SK-N-SH (cell line): Measurements from ENCODE around the gene LRMDA. TPM values are rescaled to one million over a fixed set of nuclear protein-coding genes. Genes with fewer than 3 reads are reported as not detected.

ENCODE experiments used
- CTCF ChIA-PET: fragments of 300-600, 350-600 bp; formaldehyde crosslinking; extraction: SDS; loops from one replicate; lab custom pipeline; 2021; lab: Yijun Ruan, JAX
- POLR2A ChIA-PET: fragments of 350-600 bp; sonication (Branson Sonifier 250); formaldehyde crosslinking; extraction: SDS; loops from one replicate; lab custom pipeline; 2020; ENCODE audit warnings: antibody characterized with exemption, inconsistent platforms; lab: Yijun Ruan, JAX
- DNase-seq: peaks from one replicate; pipeline ENCODE4 v3.0.0; 2012
- H2AFZ ChIP-seq: fragments of 200-600 bp; sonication (generic); 2 replicates; pipeline ENCODE4 v1.8.1; 2016; ENCODE audit warnings: antibody characterized with exemption, mild to moderate bottlenecking, low read depth
- H3F3A ChIP-seq: fragments of 200-600 bp; sonication (generic); replicated peaks from 2 replicates; pipeline ENCODE3; 2016; ENCODE audit warnings: antibody characterized with exemption, mild to moderate bottlenecking; ENCODE audit not compliant: insufficient read depth
- H3K27ac ChIP-seq, 2 experiments: fragments of 200-500 bp in 1 of 2; fragments of 200-600 bp in 1 of 2; sonication (Bioruptor generic) in 1 of 2; sonication (generic), shearing (Covaris generic) in 1 of 2; 2 replicates each; pipeline versions ENCODE4 v1.5.1 to v1.6.1; 2014 to 2016; ENCODE audit warnings: low read depth in 2 of 2, inconsistent platforms in 1 of 2, low read length in 1 of 2, mild to moderate bottlenecking in 1 of 2, mixed read lengths in 1 of 2
- H3K27me3 ChIP-seq: fragments of 200-600 bp; sonication (generic), shearing (Covaris generic); 2 replicates; pipeline ENCODE4 v1.6.1; 2016; ENCODE audit warnings: mixed run types; ENCODE audit not compliant: insufficient read depth
- H3K36me3 ChIP-seq, 2 experiments: fragments of 200-500 bp in 1 of 2; fragments of 200-600 bp in 1 of 2; sonication (Bioruptor generic) in 1 of 2; sonication (generic) in 1 of 2; replicated peaks in 1 of 2; 2 replicates each; pipeline versions ENCODE3 to v1.5.1; 2014 to 2016; ENCODE audit warnings: low read length in 1 of 2, mild to moderate bottlenecking in 1 of 2; ENCODE audit not compliant: insufficient read depth in 2 of 2, control insufficient read depth in 1 of 2
- H3K4me1 ChIP-seq, 2 experiments: fragments of 200-500 bp in 1 of 2; fragments of 200-600 bp in 1 of 2; sonication (Bioruptor generic) in 1 of 2; sonication (generic), shearing (Covaris generic) in 1 of 2; 2 replicates each; pipeline versions ENCODE4 v1.5.1 to v1.6.1; 2014 to 2016; ENCODE audit warnings: low read depth in 1 of 2, low read length in 1 of 2, mixed run types in 1 of 2; ENCODE audit not compliant: insufficient read depth in 2 of 2, control insufficient read depth in 1 of 2
- H3K4me2 ChIP-seq: fragments of 200-600 bp; sonication (generic), shearing (Covaris generic); 2 replicates; pipeline ENCODE4 v1.6.1; 2017; ENCODE audit warnings: mixed run types
- H3K4me3 ChIP-seq, 2 experiments: fragments of 200-500 bp in 1 of 2; fragments of 200-600 bp in 1 of 2; sonication (Bioruptor generic) in 1 of 2; sonication (generic), shearing (Covaris generic) in 1 of 2; 2 replicates each; pipeline versions ENCODE4 v1.5.1 to v1.8.1; 2014 to 2016; ENCODE audit warnings: low read depth in 2 of 2, inconsistent platforms in 1 of 2, low read length in 1 of 2, mild to moderate bottlenecking in 1 of 2, mixed read lengths in 1 of 2, moderate library complexity in 1 of 2
- H3K79me2 ChIP-seq: fragments of 200-600 bp; sonication (generic); 2 replicates; pipeline ENCODE4 v1.8.1; 2017; ENCODE audit warnings: mild to moderate bottlenecking; ENCODE audit not compliant: insufficient read depth
- H3K9ac ChIP-seq: fragments of 200-600 bp; sonication (generic); 2 replicates; pipeline ENCODE4 v1.6.1; 2017; ENCODE audit warnings: mixed run types
- H3K9me2 ChIP-seq: fragments of 200-600 bp; sonication (generic); 2 replicates; pipeline ENCODE4 v1.6.1; 2017; ENCODE audit warnings: mixed run types
- H3K9me3 ChIP-seq: fragments of 200-600 bp; sonication (generic); 2 replicates; pipeline ENCODE4 v1.6.1; 2017; ENCODE audit warnings: mixed run types, mild to moderate bottlenecking, moderate library complexity
- H4K20me1 ChIP-seq: fragments of 200-600 bp; sonication (generic); 2 replicates; pipeline ENCODE4 v1.6.1; 2017; ENCODE audit warnings: mild to moderate bottlenecking, mixed run types; ENCODE audit not compliant: insufficient read depth
- CHD2 ChIP-seq: fragments of 150-350 bp; IDR thresholded peaks from 2 replicates; pipeline ENCODE4 v1.6.1; 2018; ENCODE audit warnings: low read length; ENCODE audit not compliant: partially characterized antibody
- ELF1 ChIP-seq: IDR thresholded peaks from 2 replicates; pipeline ENCODE4 v1.4.0; 2012
- EP300 ChIP-seq, 2 experiments: IDR thresholded peaks; 2 replicates each; pipeline versions ENCODE4 v1.4.0 to v1.6.1; 2012; ENCODE audit warnings: borderline replicate concordance in 1 of 2, low read depth in 1 of 2, low read length in 1 of 2
- FOXJ3 ChIP-seq: sonication (generic); formaldehyde crosslinking; IDR thresholded peaks from 2 replicates; pipeline ENCODE4 v1.5.1; 2020; ENCODE audit warnings: mild to moderate bottlenecking, missing genetic modification reagents
- FOXM1 ChIP-seq: IDR thresholded peaks from 2 replicates; pipeline ENCODE4 v1.4.0; 2012; ENCODE audit warnings: low read depth, mild to moderate bottlenecking
- GABPA ChIP-seq: IDR thresholded peaks from 2 replicates; pipeline ENCODE4 v1.4.0; 2012; ENCODE audit warnings: low read depth, mild to moderate bottlenecking
- GATA2 ChIP-seq: sonication (generic); formaldehyde crosslinking; IDR thresholded peaks from 2 replicates; pipeline ENCODE4 v1.5.0; 2020; ENCODE audit warnings: mild to moderate bottlenecking, missing genetic modification reagents
- IRF3 ChIP-seq: fragments of 150-350 bp; IDR thresholded peaks from 2 replicates; pipeline ENCODE4 v1.6.1; 2016; ENCODE audit warnings: mild to moderate bottlenecking, low read depth, low read length
- MXI1 ChIP-seq: IDR thresholded peaks from 2 replicates; pipeline ENCODE4 v1.6.1; 2012; ENCODE audit warnings: mild to moderate bottlenecking, low read depth, low read length, improper control_type of control experiment
- NRF1 ChIP-seq: IDR thresholded peaks from 2 replicates; pipeline ENCODE4 v1.6.1; 2012; ENCODE audit warnings: low read depth, mild to moderate bottlenecking, low read length
- POLR2AphosphoS5 ChIP-seq: IDR thresholded peaks from 2 replicates; pipeline ENCODE4 v1.6.1; 2012; ENCODE audit warnings: low read depth, low read length
- RCOR1 ChIP-seq: fragments of 150-350 bp; IDR thresholded peaks from 2 replicates; pipeline ENCODE4 v1.6.1; 2017; ENCODE audit warnings: antibody characterized with exemption, low read length
- RFX5 ChIP-seq: IDR thresholded peaks from 2 replicates; pipeline ENCODE4 v1.6.1; 2012; ENCODE audit warnings: mild to moderate bottlenecking, improper control_type of control experiment, low read length
- RXRA ChIP-seq: IDR thresholded peaks from 2 replicates; pipeline ENCODE4 v1.4.0; 2012; ENCODE audit warnings: low read depth, mild to moderate bottlenecking, borderline replicate concordance
- TAF1 ChIP-seq: IDR thresholded peaks from 2 replicates; pipeline ENCODE4 v1.6.1; 2012; ENCODE audit warnings: low read depth, mild to moderate bottlenecking, low read length, moderate library complexity, borderline replicate concordance
- TCF12 ChIP-seq: IDR thresholded peaks from 2 replicates; pipeline ENCODE4 v1.4.0; 2012
- TEAD4 ChIP-seq: IDR thresholded peaks from 2 replicates; pipeline ENCODE4 v1.4.0; 2012; ENCODE audit warnings: mild to moderate bottlenecking, borderline replicate concordance; ENCODE audit not compliant: insufficient read depth
- WGBS: methylation state at CpG from one replicate; pipeline ENCODE4 v1.1.6; 2017; ENCODE audit warnings: low lambda C conversion rate; 5-methylcytosine and 5-hydroxymethylcytosine counted together
- polyA plus RNA-seq, 3 experiments: library from polyadenylated mRNA; depleted of rRNA; stranded (reverse); fragments of >200 nt; gene quantifications; 2 replicates each; pipeline ENCODE4 v1.2.3, GENCODE V29; 2012
- TF ChIP-seq, protein P1 (sequence below): IDR thresholded peaks from 2 replicates; pipeline ENCODE4 v1.4.0; 2012; ENCODE audit warnings: low read depth, borderline replicate concordance
- TF ChIP-seq, protein P2 (sequence below): IDR thresholded peaks from 2 replicates; pipeline ENCODE4 v1.4.0; 2012; ENCODE audit warnings: low read depth, borderline replicate concordance
- TF ChIP-seq, protein P3 (sequence below): IDR thresholded peaks from 2 replicates; pipeline ENCODE4; 2012

The LRMDA gene
- polyA plus RNA-seq, 1 of the 3 experiments (the other 2 are of a cell fraction) = 0.95 TPM

DNA sequence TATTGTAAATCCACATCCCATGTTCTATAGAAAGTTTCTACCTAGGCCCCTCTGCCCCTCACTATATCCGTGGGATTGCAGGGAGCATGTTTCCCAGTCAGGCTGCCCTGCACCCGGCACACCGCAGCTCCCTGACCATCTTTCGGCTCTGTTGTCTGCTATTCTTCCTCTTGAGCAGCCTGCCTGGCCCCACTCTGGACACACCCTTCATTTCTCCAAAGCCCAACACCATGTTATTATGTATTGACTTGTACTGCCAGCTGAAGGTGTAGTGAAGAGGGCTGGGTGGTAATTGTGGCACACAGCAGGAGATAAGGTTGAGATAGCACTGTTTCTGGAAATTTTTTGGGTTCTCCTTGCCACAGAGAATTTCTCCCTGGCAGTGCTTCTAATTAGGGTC, 9.8 kb downstream of the LRMDA start:
- ChIA-PET POLR2A (no interaction called here), CTCF (interaction anchor here (0.5 kb wide), 1 partner anchor 1271 kb away, joined by 3 read pairs; no protein-coding TSS in a partner anchor)
- DNase-seq = no peak
- Histone ChIP-seq H3K9ac (no peak overlapping the region), H3K27me3 (no peaks in the 10 kb centered on the region), H3K4me1 (no peaks in the 10 kb centered on the region), H3K9me3 (peaks cover 5% of the 10 kb centered on the region; the same call in 1 of the 2 replicates), H2AFZ (no peak overlapping the region), H3K36me3 (no peaks in the 10 kb centered on the region), H3K27ac (no peak overlapping the region), H3K79me2 (no peaks in the 10 kb centered on the region), H4K20me1 (no peaks in the 10 kb centered on the region), H3K9me2 (no peaks in the 10 kb centered on the region), H3K4me3 (no peak overlapping the region), H3K4me2 (no peak overlapping the region), H3F3A (no peaks in the 10 kb centered on the region)
- TF ChIP-seq EP300 (IDR thresholded peaks at IDR 0.05; ENCODE audit: borderline replicate concordance in 1 of 2, low read depth in 1 of 2, low read length in 1 of 2) = no peak
- TF ChIP-seq POLR2AphosphoS5 = no peak
- TF ChIP-seq TEAD4 = no peak
- WGBS = 77% methylated on average over 4 of the region's 4 CpGs

GRCh38 chr10:75441682-75442081, 10.3 kb downstream of the LRMDA start:
- H4K20me1 ChIP-seq = no peaks in the 10 kb centered on the region
- H3K9me3 ChIP-seq = peaks cover 5% of the 10 kb centered on the region; the same call in 1 of the 2 replicates
- TF ChIP-seq RXRA = no peak
- TF ChIP-seq POLR2AphosphoS5 = no peak
- no peak for TF ChIP-seq GATA2
- TF ChIP-seq, protein P1, sequence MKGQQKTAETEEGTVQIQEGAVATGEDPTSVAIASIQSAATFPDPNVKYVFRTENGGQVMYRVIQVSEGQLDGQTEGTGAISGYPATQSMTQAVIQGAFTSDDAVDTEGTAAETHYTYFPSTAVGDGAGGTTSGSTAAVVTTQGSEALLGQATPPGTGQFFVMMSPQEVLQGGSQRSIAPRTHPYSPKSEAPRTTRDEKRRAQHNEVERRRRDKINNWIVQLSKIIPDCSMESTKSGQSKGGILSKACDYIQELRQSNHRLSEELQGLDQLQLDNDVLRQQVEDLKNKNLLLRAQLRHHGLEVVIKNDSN = no peak
- TF ChIP-seq CHD2 = no peak
- no peak for TF ChIP-seq TEAD4
- H3K27ac ChIP-seq = no peak overlapping the region
- H3K9me2 ChIP-seq = no peaks in the 10 kb centered on the region
- no peaks in the 10 kb centered on the region for H3K27me3 ChIP-seq
- H3K4me3 ChIP-seq = no peak overlapping the region
- H3F3A ChIP-seq = no peaks in the 10 kb centered on the region
- no peak for DNase-seq
- no peak overlapping the region for H3K9ac ChIP-seq
- H3K4me2 ChIP-seq = no peak overlapping the region
- no peaks in the 10 kb centered on the region for H3K36me3 ChIP-seq
- no peaks in the 10 kb centered on the region for H3K4me1 ChIP-seq
- no peak overlapping the region for H2AFZ ChIP-seq
- no peaks in the 10 kb centered on the region for H3K79me2 ChIP-seq
- CTCF ChIA-PET = no interaction called here
- POLR2A ChIA-PET = no interaction called here

DNA sequence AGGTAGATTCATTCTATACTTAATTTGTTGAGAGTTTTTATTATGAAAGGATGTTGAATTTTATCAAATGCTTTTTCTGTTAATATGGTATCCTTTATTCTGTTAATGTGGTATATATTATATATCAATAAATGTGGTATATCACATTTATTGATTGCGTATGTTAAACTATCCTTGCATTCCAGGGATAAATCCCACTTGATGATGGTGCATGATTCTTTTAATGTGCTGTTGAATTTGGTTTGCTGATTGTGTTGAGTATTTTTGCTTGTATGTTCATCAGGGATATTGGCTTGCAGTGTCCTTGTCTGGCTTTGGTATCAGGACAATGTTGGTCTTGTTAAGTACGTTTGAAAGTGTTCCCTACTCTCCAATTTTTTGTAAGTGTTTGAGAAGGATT, 11.9 kb downstream of the LRMDA start:
- no peak overlapping the region for H3K27ac ChIP-seq
- no peaks in the 10 kb centered on the region for H3K9me2 ChIP-seq
- H3K4me2 ChIP-seq = no peak overlapping the region
- CTCF ChIA-PET = no interaction called here
- no peak overlapping the region for H2AFZ ChIP-seq
- H3K4me1 ChIP-seq = no peaks in the 10 kb centered on the region
- H4K20me1 ChIP-seq = no peaks in the 10 kb centered on the region
- TF ChIP-seq, protein P2, sequence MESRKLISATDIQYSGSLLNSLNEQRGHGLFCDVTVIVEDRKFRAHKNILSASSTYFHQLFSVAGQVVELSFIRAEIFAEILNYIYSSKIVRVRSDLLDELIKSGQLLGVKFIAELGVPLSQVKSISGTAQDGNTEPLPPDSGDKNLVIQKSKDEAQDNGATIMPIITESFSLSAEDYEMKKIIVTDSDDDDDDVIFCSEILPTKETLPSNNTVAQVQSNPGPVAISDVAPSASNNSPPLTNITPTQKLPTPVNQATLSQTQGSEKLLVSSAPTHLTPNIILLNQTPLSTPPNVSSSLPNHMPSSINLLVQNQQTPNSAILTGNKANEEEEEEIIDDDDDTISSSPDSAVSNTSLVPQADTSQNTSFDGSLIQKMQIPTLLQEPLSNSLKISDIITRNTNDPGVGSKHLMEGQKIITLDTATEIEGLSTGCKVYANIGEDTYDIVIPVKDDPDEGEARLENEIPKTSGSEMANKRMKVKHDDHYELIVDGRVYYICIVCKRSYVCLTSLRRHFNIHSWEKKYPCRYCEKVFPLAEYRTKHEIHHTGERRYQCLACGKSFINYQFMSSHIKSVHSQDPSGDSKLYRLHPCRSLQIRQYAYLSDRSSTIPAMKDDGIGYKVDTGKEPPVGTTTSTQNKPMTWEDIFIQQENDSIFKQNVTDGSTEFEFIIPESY = no peak
- no peak for TF ChIP-seq TAF1
- no peak for TF ChIP-seq MXI1
- TF ChIP-seq, protein P3, sequence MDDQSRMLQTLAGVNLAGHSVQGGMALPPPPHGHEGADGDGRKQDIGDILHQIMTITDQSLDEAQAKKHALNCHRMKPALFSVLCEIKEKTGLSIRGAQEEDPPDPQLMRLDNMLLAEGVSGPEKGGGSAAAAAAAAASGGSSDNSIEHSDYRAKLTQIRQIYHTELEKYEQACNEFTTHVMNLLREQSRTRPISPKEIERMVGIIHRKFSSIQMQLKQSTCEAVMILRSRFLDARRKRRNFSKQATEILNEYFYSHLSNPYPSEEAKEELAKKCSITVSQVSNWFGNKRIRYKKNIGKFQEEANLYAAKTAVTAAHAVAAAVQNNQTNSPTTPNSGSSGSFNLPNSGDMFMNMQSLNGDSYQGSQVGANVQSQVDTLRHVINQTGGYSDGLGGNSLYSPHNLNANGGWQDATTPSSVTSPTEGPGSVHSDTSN = no peak
- no peak for TF ChIP-seq FOXM1
- TF ChIP-seq FOXJ3 (CRISPR knock-in tag) = no peak
- no peak for TF ChIP-seq NRF1
- no peak for TF ChIP-seq GABPA
- no peak for TF ChIP-seq RCOR1
- TF ChIP-seq RFX5 = no peak
- no peak for TF ChIP-seq IRF3
- no peak for TF ChIP-seq ELF1
- TF ChIP-seq TCF12 = no peak
- peaks cover 5% of the 10 kb centered on the region; the same call in 1 of the 2 replicates for H3K9me3 ChIP-seq
- WGBS = 62% methylated on average over 2 of the region's 2 CpGs
- H3K36me3 ChIP-seq = no peaks in the 10 kb centered on the region
- POLR2A ChIA-PET = no interaction called here
- H3K79me2 ChIP-seq = no peaks in the 10 kb centered on the region
- no peak for DNase-seq
- H3K4me3 ChIP-seq = no peak overlapping the region
- no peak overlapping the region for H3K9ac ChIP-seq
- no peaks in the 10 kb centered on the region for H3F3A ChIP-seq
- no peaks in the 10 kb centered on the region for H3K27me3 ChIP-seq
